ENCODE results near the gene CASP9. TPM values are rescaled to one million over a fixed set of nuclear protein-coding genes. Genes with fewer than 3 reads are reported as not detected.

CASP9 gene
- polyA plus RNA-seq (2013, experiment 1 of 2), result 5.6 TPM
- polyA plus RNA-seq (2013, experiment 2 of 2), result 5.3 TPM

GRCh38 chr1:15524021-15524282 is at the start of gene CASP9:
Gene CASP9 (minus strand): TSS chr1:15524215. CDS start chr1:15524200, 15 bp downstream.
- peak within 1 kb of the TSS; percentile 100 for H2BK15ac ChIP-seq (ENCODE audit: low read depth, poor library complexity, severe bottlenecking)
- peak within 1 kb of the TSS; percentile 86 for H4K8ac ChIP-seq (ENCODE audit: low read length)
- H3K9me3 ChIP-seq (ENCODE audit: control insufficient read depth, low read length), result no peaks in the 10 kb centered on the region
- peak within 1 kb of the TSS; percentile 46 to 94 for H3K4ac ChIP-seq (ENCODE audit: low read depth in 1 of 2, low read length in 2 of 2)
- peak within 1 kb of the TSS; percentile 85 to 100 for H3K18ac ChIP-seq (ENCODE audit: low read depth in 1 of 2, low read length in 2 of 2)
- H3K23ac ChIP-seq (ENCODE audit: low read length in 2 of 2), result no peak within 1 kb of the TSS
- H3K79me1 ChIP-seq (replicated peaks; ENCODE audit: low read length, poor library complexity, severe bottlenecking), result peaks cover 14% of the 10 kb centered on the region
- no peak for DNase-seq
- H3K4me3 ChIP-seq (ENCODE audit: insufficient read depth in 1 of 2, low read depth in 1 of 2, low read length in 2 of 2), result peak within 1 kb of the TSS; percentile 74 to 98
- H2BK5ac ChIP-seq (ENCODE audit: low read depth, low read length, poor library complexity, severe bottlenecking), result peak within 1 kb of the TSS; percentile 90
- H2BK12ac ChIP-seq (ENCODE audit: low read length in 2 of 2), result peak within 1 kb of the TSS; percentile 18 to 100
- H2AK5ac ChIP-seq (ENCODE audit: low read length, severe bottlenecking), result no peak within 1 kb of the TSS
- H3K9ac ChIP-seq (ENCODE audit: low read length), result peak within 1 kb of the TSS; percentile 97
- H3K27me3 ChIP-seq (ENCODE audit: control insufficient read depth in 1 of 2, insufficient read depth in 1 of 2, low read length in 2 of 2), result no peaks in the 10 kb centered on the region
- peaks cover 6% of the 10 kb centered on the region for H3K4me1 ChIP-seq (ENCODE audit: control insufficient read depth, insufficient read depth, low read depth, low read length)
- peak within 1 kb of the TSS; percentile 86 for H2BK120ac ChIP-seq (ENCODE audit: low read depth, low read length)
- peak within 1 kb of the TSS in 1 of 2 experiments; percentile 98 for H3K14ac ChIP-seq (ENCODE audit: low read length in 2 of 2)
- peaks cover 0 to under 1% of the 10 kb centered on the region in 2 experiments for H3K36me3 ChIP-seq (ENCODE audit: control insufficient read depth in 1 of 2, insufficient read depth in 2 of 2, low read depth in 1 of 2, low read length in 2 of 2)
- WGBS, result 3% methylated on average over 24 of the region's 27 CpGs
- H3K27ac ChIP-seq (ENCODE audit: low read length, poor library complexity, severe bottlenecking), result peak within 1 kb of the TSS; percentile 94
- H4K91ac ChIP-seq (ENCODE audit: low read length), result peak within 1 kb of the TSS; percentile 95
- peak within 1 kb of the TSS; percentile 98 for H3K4me2 ChIP-seq (ENCODE audit: low read length, poor library complexity, severe bottlenecking)
- peak within 1 kb of the TSS; percentile 94 for H2AFZ ChIP-seq (ENCODE audit: low read depth, low read length)

GRCh38 chr1:15573477-15573876 is 49.5 kb upstream of the CASP9 start:
- H2BK12ac ChIP-seq (ENCODE audit: low read length in 2 of 2), result no peak overlapping the region
- H3K36me3 ChIP-seq (ENCODE audit: control insufficient read depth in 1 of 2, insufficient read depth in 2 of 2, low read depth in 1 of 2, low read length in 2 of 2), result peaks cover 4 to 40% of the 10 kb centered on the region in 2 experiments
- no peak overlapping the region for H2BK5ac ChIP-seq (ENCODE audit: low read depth, low read length, poor library complexity, severe bottlenecking)
- H2AK5ac ChIP-seq (ENCODE audit: low read length, severe bottlenecking), result no peak overlapping the region
- H3K79me1 ChIP-seq (replicated peaks; ENCODE audit: low read length, poor library complexity, severe bottlenecking), result no peaks in the 10 kb centered on the region
- no peak overlapping the region for H3K4me2 ChIP-seq (ENCODE audit: low read length, poor library complexity, severe bottlenecking)
- H4K8ac ChIP-seq (ENCODE audit: low read length), result no peak overlapping the region
- H3K14ac ChIP-seq (ENCODE audit: low read length in 2 of 2), result no peak overlapping the region
- no peaks in the 10 kb centered on the region for H3K27me3 ChIP-seq (ENCODE audit: control insufficient read depth in 1 of 2, insufficient read depth in 1 of 2, low read length in 2 of 2)
- H2BK15ac ChIP-seq (ENCODE audit: low read depth, poor library complexity, severe bottlenecking), result no peak overlapping the region
- WGBS, result 92% methylated on average over 7 of the region's 9 CpGs
- H3K4me3 ChIP-seq (ENCODE audit: insufficient read depth in 1 of 2, low read depth in 1 of 2, low read length in 2 of 2), result no peak overlapping the region
- peaks cover 4% of the 10 kb centered on the region for H3K4me1 ChIP-seq (ENCODE audit: control insufficient read depth, insufficient read depth, low read depth, low read length)
- H3K4ac ChIP-seq (ENCODE audit: low read depth in 1 of 2, low read length in 2 of 2), result no peak overlapping the region
- H3K18ac ChIP-seq (ENCODE audit: low read depth in 1 of 2, low read length in 2 of 2), result no peak overlapping the region
- DNase-seq, result peak; percentile 12
- no peak overlapping the region for H2AFZ ChIP-seq (ENCODE audit: low read depth, low read length)
- no peak overlapping the region for H4K91ac ChIP-seq (ENCODE audit: low read length)
- no peak overlapping the region for H3K23ac ChIP-seq (ENCODE audit: low read length in 2 of 2)
- H3K9ac ChIP-seq (ENCODE audit: low read length), result no peak overlapping the region
- no peaks in the 10 kb centered on the region for H3K9me3 ChIP-seq (ENCODE audit: control insufficient read depth, low read length)
- H2BK120ac ChIP-seq (ENCODE audit: low read depth, low read length), result no peak overlapping the region
- H3K27ac ChIP-seq (ENCODE audit: low read length, poor library complexity, severe bottlenecking), result no peak overlapping the region

- Histone ChIP-seq H3K27ac (ENCODE audit: low read length, poor library complexity, severe bottlenecking) (no peak overlapping the region), H3K4me3 (ENCODE audit: insufficient read depth in 1 of 2, low read depth in 1 of 2, low read length in 2 of 2) (no peak overlapping the region), H2BK5ac (ENCODE audit: low read depth, low read length, poor library complexity, severe bottlenecking) (no peak overlapping the region), H3K36me3 (ENCODE audit: control insufficient read depth in 1 of 2, insufficient read depth in 2 of 2, low read depth in 1 of 2, low read length in 2 of 2) (peaks cover 20 to 62% of the 10 kb centered on the region in 2 experiments), H3K79me1 (replicated peaks; ENCODE audit: low read length, poor library complexity, severe bottlenecking) (no peaks in the 10 kb centered on the region), H4K91ac (ENCODE audit: low read length) (no peak overlapping the region), H2AK5ac (ENCODE audit: low read length, severe bottlenecking) (no peak overlapping the region), H3K9ac (ENCODE audit: low read length) (no peak overlapping the region), H2BK120ac (ENCODE audit: low read depth, low read length) (no peak overlapping the region), H3K23ac (ENCODE audit: low read length in 2 of 2) (no peak overlapping the region), H3K4me2 (ENCODE audit: low read length, poor library complexity, severe bottlenecking) (no peak overlapping the region), H3K14ac (ENCODE audit: low read length in 2 of 2) (no peak overlapping the region), H3K4ac (ENCODE audit: low read depth in 1 of 2, low read length in 2 of 2) (no peak overlapping the region), H2BK15ac (ENCODE audit: low read depth, poor library complexity, severe bottlenecking) (no peak overlapping the region), H3K27me3 (ENCODE audit: control insufficient read depth in 1 of 2, insufficient read depth in 1 of 2, low read length in 2 of 2) (no peaks in the 10 kb centered on the region), H2AFZ (ENCODE audit: low read depth, low read length) (no peak overlapping the region), H4K8ac (ENCODE audit: low read length) (no peak overlapping the region), H3K9me3 (ENCODE audit: control insufficient read depth, low read length) (no peaks in the 10 kb centered on the region), H3K4me1 (ENCODE audit: control insufficient read depth, insufficient read depth, low read depth, low read length) (peaks cover 4% of the 10 kb centered on the region), H3K18ac (ENCODE audit: low read depth in 1 of 2, low read length in 2 of 2) (no peak overlapping the region), H2BK12ac (ENCODE audit: low read length in 2 of 2) (no peak overlapping the region)
- DNase-seq, result no peak
These were observed 47.3 kb upstream of the CASP9 start for GRCh38 chr1:15571266-15571665.

- H3K4me3 ChIP-seq (ENCODE audit: insufficient read depth in 1 of 2, low read depth in 1 of 2, low read length in 2 of 2), result no peak overlapping the region
- H4K8ac ChIP-seq (ENCODE audit: low read length), result no peak overlapping the region
- no peak overlapping the region for H3K27ac ChIP-seq (ENCODE audit: low read length, poor library complexity, severe bottlenecking)
- H3K27me3 ChIP-seq (ENCODE audit: control insufficient read depth in 1 of 2, insufficient read depth in 1 of 2, low read length in 2 of 2), result no peaks in the 10 kb centered on the region
- peaks cover 24 to 66% of the 10 kb centered on the region in 2 experiments for H3K36me3 ChIP-seq (ENCODE audit: control insufficient read depth in 1 of 2, insufficient read depth in 2 of 2, low read depth in 1 of 2, low read length in 2 of 2)
- no peak overlapping the region for H3K14ac ChIP-seq (ENCODE audit: low read length in 2 of 2)
- no peaks in the 10 kb centered on the region for H3K79me1 ChIP-seq (replicated peaks; ENCODE audit: low read length, poor library complexity, severe bottlenecking)
- no peak overlapping the region for H2AK5ac ChIP-seq (ENCODE audit: low read length, severe bottlenecking)
- no peak overlapping the region for H3K23ac ChIP-seq (ENCODE audit: low read length in 2 of 2)
- no peak overlapping the region for H3K4ac ChIP-seq (ENCODE audit: low read depth in 1 of 2, low read length in 2 of 2)
- H3K4me1 ChIP-seq (ENCODE audit: control insufficient read depth, insufficient read depth, low read depth, low read length), result peaks cover 4% of the 10 kb centered on the region
- WGBS, result no CpG with 5 or more reads among the region's 1 CpG
- H2BK5ac ChIP-seq (ENCODE audit: low read depth, low read length, poor library complexity, severe bottlenecking), result no peak overlapping the region
- no peaks in the 10 kb centered on the region for H3K9me3 ChIP-seq (ENCODE audit: control insufficient read depth, low read length)
- no peak overlapping the region for H3K18ac ChIP-seq (ENCODE audit: low read depth in 1 of 2, low read length in 2 of 2)
- no peak overlapping the region for H3K9ac ChIP-seq (ENCODE audit: low read length)
- no peak for DNase-seq
- H4K91ac ChIP-seq (ENCODE audit: low read length), result no peak overlapping the region
- no peak overlapping the region for H2BK120ac ChIP-seq (ENCODE audit: low read depth, low read length)
- H2BK12ac ChIP-seq (ENCODE audit: low read length in 2 of 2), result no peak overlapping the region
- no peak overlapping the region for H3K4me2 ChIP-seq (ENCODE audit: low read length, poor library complexity, severe bottlenecking)
- H2BK15ac ChIP-seq (ENCODE audit: low read depth, poor library complexity, severe bottlenecking), result no peak overlapping the region
- H2AFZ ChIP-seq (ENCODE audit: low read depth, low read length), result no peak overlapping the region
These were observed 46.8 kb upstream of the CASP9 start for GRCh38 chr1:15570861-15571260.
